ENCODE results near the gene ADGRF4. TPM values are rescaled to one million over a fixed set of nuclear protein-coding genes. Genes with fewer than 3 reads are reported as not detected.
"Not testable (repeated sequence)": the region's sequence is repeated elsewhere in the genome, so short reads cannot be mapped to it uniquely, and the experiment has no call there.

Gene ADGRF4
- total and polyA plus RNA-seq, 11 donors, result 0.06 to 0.60 (median 0.25) TPM; not detected in 6

DNA sequence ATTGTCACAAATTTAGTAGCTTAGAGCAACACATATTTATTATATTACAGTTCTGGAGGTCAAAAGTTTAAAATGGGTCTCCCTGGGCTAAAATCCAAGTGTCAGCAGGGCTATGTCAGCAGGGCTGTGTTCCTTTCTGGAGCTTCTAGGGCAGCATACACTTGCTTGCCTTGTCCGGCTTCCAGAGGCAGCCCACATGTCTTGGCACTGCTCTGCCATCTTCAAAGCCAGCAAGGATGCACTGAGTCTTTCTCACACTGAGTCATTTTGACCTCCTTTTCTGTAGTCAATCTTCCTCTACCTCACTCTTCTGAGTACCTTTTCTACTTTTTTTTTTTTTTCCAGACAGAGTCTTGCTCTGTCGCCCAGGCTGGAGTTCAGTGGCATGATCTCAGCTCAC is 39.0 kb downstream of the ADGRF4 start:
- DNase-seq (peak in 1 of 5 donors; percentile 27), ATAC-seq (peak; percentile 60 to 74 (median 72))
- 60 to 72% (median 63%) methylated on average over 2 of the region's 2 CpGs for whole genome bisulfite sequencing, 4 donors
- no peak for TF ChIP-seq POLR2A (IDR thresholded peaks at IDR 0.05)
- TF ChIP-seq, protein P1, sequence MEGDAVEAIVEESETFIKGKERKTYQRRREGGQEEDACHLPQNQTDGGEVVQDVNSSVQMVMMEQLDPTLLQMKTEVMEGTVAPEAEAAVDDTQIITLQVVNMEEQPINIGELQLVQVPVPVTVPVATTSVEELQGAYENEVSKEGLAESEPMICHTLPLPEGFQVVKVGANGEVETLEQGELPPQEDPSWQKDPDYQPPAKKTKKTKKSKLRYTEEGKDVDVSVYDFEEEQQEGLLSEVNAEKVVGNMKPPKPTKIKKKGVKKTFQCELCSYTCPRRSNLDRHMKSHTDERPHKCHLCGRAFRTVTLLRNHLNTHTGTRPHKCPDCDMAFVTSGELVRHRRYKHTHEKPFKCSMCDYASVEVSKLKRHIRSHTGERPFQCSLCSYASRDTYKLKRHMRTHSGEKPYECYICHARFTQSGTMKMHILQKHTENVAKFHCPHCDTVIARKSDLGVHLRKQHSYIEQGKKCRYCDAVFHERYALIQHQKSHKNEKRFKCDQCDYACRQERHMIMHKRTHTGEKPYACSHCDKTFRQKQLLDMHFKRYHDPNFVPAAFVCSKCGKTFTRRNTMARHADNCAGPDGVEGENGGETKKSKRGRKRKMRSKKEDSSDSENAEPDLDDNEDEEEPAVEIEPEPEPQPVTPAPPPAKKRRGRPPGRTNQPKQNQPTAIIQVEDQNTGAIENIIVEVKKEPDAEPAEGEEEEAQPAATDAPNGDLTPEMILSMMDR (IDR thresholded peaks at IDR 0.05), result no peak
- Histone ChIP-seq H3K36me3 (no peaks in the 10 kb centered on the region), H3K27me3 (no peaks in the 10 kb centered on the region), H3K9me3 (no peaks in the 10 kb centered on the region), H3K4me3 (no peak overlapping the region), H3K27ac (no peak overlapping the region), H3K4me1 (peaks cover 0 to 14% (median 4%) of the 10 kb centered on the region in 12 donors)
- intact Hi-C loops (cut with DNase I), result loop anchor here in 1 of 10 donors (2.0 kb wide), 1 partner anchor 103 kb away; no protein-coding TSS in a partner anchor

DNA sequence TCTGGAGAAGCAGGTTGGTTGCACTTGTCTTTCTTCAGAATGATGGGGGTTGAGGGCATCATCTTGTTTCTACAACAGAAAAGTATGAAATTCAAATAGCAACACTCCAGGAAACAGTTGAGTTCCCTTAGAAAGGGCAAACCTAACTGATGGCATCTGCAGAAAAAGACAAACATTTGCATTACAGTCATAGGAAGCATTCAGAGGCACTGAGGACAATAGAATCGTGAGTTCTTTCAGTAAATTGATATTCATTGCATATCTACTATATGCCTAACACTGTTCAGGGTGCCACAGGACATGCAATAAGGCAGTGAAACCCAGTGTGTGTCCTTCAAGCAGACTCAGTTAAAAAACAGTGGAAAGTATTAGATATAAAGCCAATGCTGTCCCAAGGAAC is 42.3 kb downstream of the ADGRF4 start:
- Histone ChIP-seq H3K4me3 (no peak overlapping the region), H3K4me1 (peaks cover 0 to 14% (median 4%) of the 10 kb centered on the region in 12 donors), H3K36me3 (no peaks in the 10 kb centered on the region), H3K27me3 (no peaks in the 10 kb centered on the region), H3K9me3 (peaks cover 0 to 8% (median 0%) of the 10 kb centered on the region in 12 donors), H3K27ac (no peak overlapping the region)
- ATAC-seq (no peak), DNase-seq (no peak)
- no peak for TF ChIP-seq POLR2A (IDR thresholded peaks at IDR 0.05)
- TF ChIP-seq, protein P1 (IDR thresholded peaks at IDR 0.05), result no peak
- WGBS, 4 donors, result 74 to 91% (median 81%) methylated on average over 1 of the region's 1 CpG
- intact Hi-C loops (cut with DNase I), result no loop called here

DNA sequence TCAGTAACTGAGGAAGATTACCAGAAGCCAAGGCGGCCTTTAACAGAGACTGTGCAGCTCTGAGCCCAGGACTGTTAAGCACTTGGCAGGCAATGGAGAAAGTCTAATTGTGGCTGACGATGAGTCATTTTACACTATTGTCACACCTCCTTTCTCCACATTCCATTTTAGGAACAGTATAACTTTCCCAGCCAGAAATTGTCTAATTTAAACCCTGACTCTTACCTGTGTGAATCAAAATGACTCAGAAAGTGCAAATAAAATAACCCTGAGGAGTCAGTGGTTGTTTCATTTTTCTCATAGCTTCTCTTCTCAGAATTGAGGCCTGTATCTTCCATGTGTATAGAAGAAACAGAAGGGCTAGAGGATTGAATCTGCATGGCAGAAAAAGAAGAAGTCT is 43.4 kb downstream of the ADGRF4 start:
- Histone ChIP-seq H3K4me1 (peaks cover 0 to 14% (median 4%) of the 10 kb centered on the region in 12 donors), H3K4me3 (no peak overlapping the region), H3K27ac (peak overlapping the region in 9 of 12 donors; percentile 13 to 71 (median 61)), H3K9me3 (peaks cover 0 to 8% (median 0%) of the 10 kb centered on the region in 12 donors), H3K36me3 (no peaks in the 10 kb centered on the region), H3K27me3 (no peaks in the 10 kb centered on the region)
- TF ChIP-seq POLR2A (IDR thresholded peaks at IDR 0.05), result no peak
- TF ChIP-seq, protein P1 (IDR thresholded peaks at IDR 0.05), result no peak
- peak; percentile 88 to 98 (median 97) for ATAC-seq
- intact Hi-C loops (cut with DNase I), result no loop called here
- 37 to 56% (median 44%) methylated on average over 2 of the region's 2 CpGs for WGBS, 4 donors
- peak in 4 of 5 donors; percentile 27 to 38 (median 35) for DNase-seq

DNA sequence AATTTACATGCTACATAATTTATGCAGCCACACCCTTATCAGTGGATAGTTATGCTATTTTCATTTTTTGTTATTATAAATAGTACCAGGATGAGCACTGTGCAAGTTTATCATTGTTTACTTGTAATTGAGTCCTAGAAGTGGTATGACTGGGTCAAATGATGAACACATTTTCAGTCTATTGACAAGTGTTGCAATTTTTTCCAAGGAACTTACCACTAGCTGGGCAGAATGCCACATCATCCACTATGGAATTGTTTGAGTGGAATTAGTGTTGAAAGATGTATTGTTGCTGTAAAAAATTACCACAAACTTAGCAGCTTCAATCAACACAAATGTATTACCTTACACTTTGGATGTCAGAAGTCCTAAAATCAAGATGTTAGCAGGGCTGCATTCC is 45.4 kb downstream of the ADGRF4 start:
- Histone ChIP-seq H3K27me3 (no peaks in the 10 kb centered on the region), H3K4me1 (peaks cover 0 to 13% (median 0%) of the 10 kb centered on the region in 12 donors), H3K27ac (no peak overlapping the region), H3K36me3 (no peaks in the 10 kb centered on the region), H3K9me3 (peaks cover 0 to 8% (median 0%) of the 10 kb centered on the region in 12 donors), H3K4me3 (no peak overlapping the region)
- DNase-seq (no peak), ATAC-seq (no peak)
- TF ChIP-seq, protein P1 (IDR thresholded peaks at IDR 0.05), result no peak
- no peak for TF ChIP-seq POLR2A (IDR thresholded peaks at IDR 0.05)
- intact Hi-C loops (cut with DNase I), result no loop called here

DNA sequence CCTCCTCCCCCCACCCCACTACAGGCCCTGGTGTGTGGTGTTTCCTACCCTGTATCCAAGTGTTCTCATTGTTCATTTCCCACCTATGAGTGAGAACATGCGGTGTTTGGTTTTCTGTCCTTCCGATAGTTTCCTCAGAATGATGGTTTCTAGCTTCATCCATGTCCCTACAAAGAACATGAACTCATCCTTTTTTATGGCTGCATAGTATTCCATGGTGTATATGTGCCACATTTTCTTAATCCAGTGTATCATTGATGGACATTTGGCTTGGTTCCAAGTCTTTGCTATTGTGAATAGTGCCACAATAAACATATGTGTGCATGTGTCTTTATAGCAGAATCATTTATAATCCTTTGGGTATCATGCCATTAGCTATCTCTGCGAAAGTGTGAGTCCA is 46.9 kb downstream of the ADGRF4 start:
- ATAC-seq; H3K36me3 ChIP-seq; intact Hi-C loops (cut with DNase I); H3K4me3 ChIP-seq; H3K27ac ChIP-seq; H3K9me3 ChIP-seq; H3K27me3 ChIP-seq; DNase-seq: not testable (repeated sequence)
- WGBS, 4 donors, result 93 to 97% (median 95%) methylated on average over 3 of the region's 3 CpGs
- peaks cover 0 to 13% (median 0%) of the 10 kb centered on the region in 12 donors for H3K4me1 ChIP-seq
